HepG2 (cell line): ENCODE data around the gene NRL. TPM values are rescaled to one million over a fixed set of nuclear protein-coding genes. Genes with fewer than 3 reads are reported as not detected.

Experiments
- FOXC1 ChIP-seq: sonication (generic); formaldehyde crosslinking; IDR thresholded peaks from 2 replicates; pipeline ENCODE4 v1.8.0; 2022; ENCODE audit warnings: mild to moderate bottlenecking, missing genetic modification reagents, borderline replicate concordance
- MIXL1 ChIP-seq: IDR thresholded peaks from 2 replicates; pipeline ENCODE4 v1.6.1; 2016
- PCBP2 ChIP-seq: fragments of 200-400 bp; formaldehyde crosslinking; optimal IDR thresholded peaks from 2 replicates; pipeline ENCODE3; 2018; ENCODE audit warnings: low read length, low read depth; ENCODE audit not compliant: poor library complexity, severe bottlenecking
- RXRA ChIP-seq: sonication (generic); formaldehyde crosslinking; IDR thresholded peaks from 2 replicates; pipeline ENCODE4 v1.5.1; 2020; ENCODE audit warnings: missing genetic modification reagents
- TCF12 ChIP-seq, 2 experiments: fragments of 450-650 bp in 1 of 2; sonication (generic) in 1 of 2; formaldehyde crosslinking in 1 of 2; IDR thresholded peaks; 2 replicates each; pipeline versions ENCODE4 v1.6.1 to v1.8.0; 2017 to 2022; ENCODE audit warnings: antibody characterized with exemption in 1 of 2, mild to moderate bottlenecking in 1 of 2, missing genetic modification reagents in 1 of 2, moderate library complexity in 1 of 2
- THRA ChIP-seq: sonication (generic); formaldehyde crosslinking; IDR thresholded peaks from 2 replicates; pipeline ENCODE4 v1.4.0; 2020; ENCODE audit warnings: missing genetic modification reagents, borderline replicate concordance
- ZNF205 ChIP-seq: IDR thresholded peaks from 2 replicates; pipeline ENCODE4 v1.6.1; 2018; ENCODE audit warnings: missing biosample characterization, missing genetic modification reagents
- ZNF589 ChIP-seq: sonication (generic); formaldehyde crosslinking; conservative IDR thresholded peaks from 2 replicates; pipeline ENCODE4 v1.8.0; 2022; ENCODE audit warnings: mild to moderate bottlenecking, moderate library complexity, missing genetic modification reagents
- ZNF710 ChIP-seq: sonication (generic); formaldehyde crosslinking; IDR thresholded peaks from 2 replicates; pipeline ENCODE4 v1.5.0; 2020; ENCODE audit warnings: mild to moderate bottlenecking, missing genetic modification reagents, borderline replicate concordance
- ZXDC ChIP-seq: sonication (generic); formaldehyde crosslinking; IDR thresholded peaks from 2 replicates; pipeline ENCODE4 v1.5.0; 2020; ENCODE audit warnings: mild to moderate bottlenecking, missing genetic modification reagents
- polyA plus RNA-seq, 8 experiments: library from polyadenylated mRNA; depleted of rRNA in 3 of 8; stranded (reverse) in 7 of 8; unstranded in 1 of 8; fragments of >200 nt; fragmentation: Illumina TruSeq in 4 of 8; extraction: Trizol in 4 of 8; gene quantifications; 2 replicates each; pipeline versions ENCODE4 v1.2.1 to v1.2.3, GENCODE V29; 2011 to 2016; ENCODE audit warnings: low read depth in 4 of 8, missing spikeins in 1 of 8, mixed read lengths in 1 of 8; ENCODE audit not compliant: insufficient read depth in 1 of 8
- total RNA-seq, 5 experiments: library from RNA; depleted of rRNA; stranded (reverse); fragments of >200 nt; fragmentation: Illumina TruSeq; extraction: Trizol; gene quantifications; 2 replicates each; pipeline ENCODE4 v1.2.3, GENCODE V29; 2016; ENCODE audit warnings: low read depth in 1 of 5
- TF ChIP-seq, protein P1 (sequence below): sonication (generic); formaldehyde crosslinking; conservative IDR thresholded peaks from 2 replicates; pipeline ENCODE4 v1.4.0; 2020; ENCODE audit warnings: missing genetic modification reagents
- TF ChIP-seq, protein P2 (sequence below): sonication (generic); formaldehyde crosslinking; IDR thresholded peaks from 2 replicates; pipeline ENCODE4 v1.5.0; 2020; ENCODE audit warnings: missing genetic modification reagents

NRL gene
- total and polyA plus RNA-seq, 2 of the 13 experiments (the other 11 are each of a cell fraction or from before 2014, with no cell fraction given): 2.5 to 4.7 TPM

DNA sequence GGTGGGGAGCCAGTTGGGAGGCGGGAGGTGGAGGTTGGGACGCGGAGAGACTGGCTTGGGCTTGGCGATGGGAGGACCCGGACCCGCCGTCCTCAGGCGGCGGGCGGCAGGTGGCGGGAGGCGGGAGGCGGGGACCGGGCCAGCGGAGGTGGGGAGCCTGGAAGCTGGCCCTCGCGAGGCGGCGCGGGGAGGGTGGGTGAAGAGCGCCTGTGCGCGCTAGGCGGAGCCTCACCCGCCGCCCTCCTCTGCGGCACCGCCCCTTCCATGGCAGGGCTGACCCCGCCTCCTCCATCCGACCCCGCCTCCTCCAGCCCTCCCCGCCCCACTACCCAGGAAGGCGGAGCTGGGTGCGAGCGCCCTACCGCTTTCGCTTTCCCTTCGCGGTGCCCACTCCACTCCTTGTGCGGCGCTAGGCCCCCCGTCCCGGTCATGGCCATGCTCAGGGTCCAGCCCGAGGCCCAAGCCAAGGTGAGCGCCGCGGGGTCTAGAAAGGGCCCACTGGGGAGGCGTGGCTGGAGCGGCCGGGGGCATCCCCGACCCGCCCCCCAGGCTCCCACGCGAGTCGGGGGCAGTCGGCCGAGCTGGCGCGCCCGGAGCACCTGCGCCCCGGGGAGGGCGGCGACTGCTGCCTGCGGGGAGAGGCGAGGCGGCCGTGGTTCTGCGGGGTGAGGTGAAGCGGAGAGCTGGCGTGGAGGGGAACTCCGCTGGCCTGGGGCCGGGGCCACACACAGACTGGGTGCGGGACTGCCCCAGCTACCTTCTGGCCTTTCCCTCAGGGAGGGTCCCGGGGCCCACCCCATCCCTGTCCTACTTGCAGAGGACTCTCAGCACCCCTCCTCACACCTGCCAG is 21.3 kb upstream of the NRL start, which contains the start of gene PSME1 (continued):
- TF ChIP-seq ZXDC (CRISPR knock-in tag): no peak
- no peak; the same call in 1 of the 2 replicates for TF ChIP-seq ZNF205 (CRISPR knock-in tag)
- no peak; the same call in none of the 2 replicates for TF ChIP-seq MIXL1 (CRISPR knock-in tag)
- TF ChIP-seq ZNF589 (CRISPR knock-in tag): no peak
- TF ChIP-seq, protein P1, sequence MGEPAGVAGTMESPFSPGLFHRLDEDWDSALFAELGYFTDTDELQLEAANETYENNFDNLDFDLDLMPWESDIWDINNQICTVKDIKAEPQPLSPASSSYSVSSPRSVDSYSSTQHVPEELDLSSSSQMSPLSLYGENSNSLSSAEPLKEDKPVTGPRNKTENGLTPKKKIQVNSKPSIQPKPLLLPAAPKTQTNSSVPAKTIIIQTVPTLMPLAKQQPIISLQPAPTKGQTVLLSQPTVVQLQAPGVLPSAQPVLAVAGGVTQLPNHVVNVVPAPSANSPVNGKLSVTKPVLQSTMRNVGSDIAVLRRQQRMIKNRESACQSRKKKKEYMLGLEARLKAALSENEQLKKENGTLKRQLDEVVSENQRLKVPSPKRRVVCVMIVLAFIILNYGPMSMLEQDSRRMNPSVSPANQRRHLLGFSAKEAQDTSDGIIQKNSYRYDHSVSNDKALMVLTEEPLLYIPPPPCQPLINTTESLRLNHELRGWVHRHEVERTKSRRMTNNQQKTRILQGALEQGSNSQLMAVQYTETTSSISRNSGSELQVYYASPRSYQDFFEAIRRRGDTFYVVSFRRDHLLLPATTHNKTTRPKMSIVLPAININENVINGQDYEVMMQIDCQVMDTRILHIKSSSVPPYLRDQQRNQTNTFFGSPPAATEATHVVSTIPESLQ (CRISPR knock-in tag): no peak; the same call in 1 of the 2 replicates
- TF ChIP-seq ZNF710: peak; percentile 93
- no peak for TF ChIP-seq PCBP2
- TF ChIP-seq TCF12 (IDR thresholded peaks at IDR 0.05): no peak
- TF ChIP-seq TCF12 (CRISPR knock-in tag; IDR thresholded peaks at IDR 0.05): peak; percentile 93
- peak; percentile 60; the same call in 1 of the 2 replicates for TF ChIP-seq RXRA (CRISPR knock-in tag)
- TF ChIP-seq, protein P2, sequence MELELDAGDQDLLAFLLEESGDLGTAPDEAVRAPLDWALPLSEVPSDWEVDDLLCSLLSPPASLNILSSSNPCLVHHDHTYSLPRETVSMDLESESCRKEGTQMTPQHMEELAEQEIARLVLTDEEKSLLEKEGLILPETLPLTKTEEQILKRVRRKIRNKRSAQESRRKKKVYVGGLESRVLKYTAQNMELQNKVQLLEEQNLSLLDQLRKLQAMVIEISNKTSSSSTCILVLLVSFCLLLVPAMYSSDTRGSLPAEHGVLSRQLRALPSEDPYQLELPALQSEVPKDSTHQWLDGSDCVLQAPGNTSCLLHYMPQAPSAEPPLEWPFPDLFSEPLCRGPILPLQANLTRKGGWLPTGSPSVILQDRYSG: peak; percentile 93
- no peak for TF ChIP-seq FOXC1 (CRISPR knock-in tag)
- TF ChIP-seq THRA (CRISPR knock-in tag): peak; percentile 89; the same call in 1 of the 2 replicates
